G401.6 (cell line): Measurements from ENCODE around the gene SPNS2.

Experiments
- FAIRE-seq: peaks from 2 replicates; lab custom pipeline; 2012; peaks lifted over from hg19 to GRCh38; lab: Jason Lieb, UNC

The SPNS2 gene

GRCh38 chr17:4520060-4520893, 21.6 kb downstream of the SPNS2 start:
- no peak for FAIRE-seq

GRCh38 chr17:4520894-4521600, 22.4 kb downstream of the SPNS2 start:
- FAIRE-seq: no peak

DNA sequence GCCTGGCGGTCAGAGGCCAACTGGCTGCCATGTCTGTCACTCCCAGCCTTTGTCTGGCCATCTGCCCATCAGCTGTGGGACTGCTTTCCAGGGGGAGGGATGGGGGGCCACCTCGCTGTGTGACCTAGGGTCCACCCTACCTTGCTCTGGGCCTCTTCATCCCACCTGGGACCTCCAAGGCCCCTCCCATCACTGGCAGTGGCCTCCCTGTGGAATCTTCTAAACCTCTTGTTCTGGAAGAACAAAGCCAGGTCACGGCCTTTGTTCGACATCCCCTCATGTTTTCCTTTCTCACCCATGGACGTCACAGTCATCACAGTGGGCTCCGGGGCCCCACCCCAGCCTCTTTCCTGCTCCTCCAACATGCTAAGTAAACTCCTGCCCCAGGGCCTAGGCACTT, 24.0 kb downstream of the SPNS2 start:
- no peak for FAIRE-seq

DNA sequence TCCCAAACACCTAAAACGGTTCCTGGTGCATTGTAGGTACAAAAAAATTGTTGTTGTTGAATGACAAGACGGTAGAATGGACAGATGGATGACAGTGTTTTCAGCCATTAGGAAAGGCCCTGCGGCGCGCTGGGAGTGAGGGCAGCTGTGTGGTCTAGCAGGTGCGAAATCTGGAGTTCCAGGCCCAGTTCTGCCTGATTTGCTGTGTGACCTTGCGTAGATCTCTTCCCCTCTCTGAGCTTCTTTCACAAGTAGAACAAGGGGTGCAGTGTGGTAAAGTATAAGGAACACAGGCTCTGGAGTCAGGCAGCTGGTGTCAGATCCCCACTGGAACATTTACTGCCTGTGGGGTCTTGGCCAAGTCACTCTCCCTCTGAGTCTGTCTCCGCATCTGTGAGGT, 25.3 kb downstream of the SPNS2 start:
- FAIRE-seq: no peak

GRCh38 chr17:4525691-4526397, 27.2 kb downstream of the SPNS2 start:
- FAIRE-seq: no peak

GRCh38 chr17:4527134-4527533, 28.5 kb downstream of the SPNS2 start:
- FAIRE-seq: no peak

DNA sequence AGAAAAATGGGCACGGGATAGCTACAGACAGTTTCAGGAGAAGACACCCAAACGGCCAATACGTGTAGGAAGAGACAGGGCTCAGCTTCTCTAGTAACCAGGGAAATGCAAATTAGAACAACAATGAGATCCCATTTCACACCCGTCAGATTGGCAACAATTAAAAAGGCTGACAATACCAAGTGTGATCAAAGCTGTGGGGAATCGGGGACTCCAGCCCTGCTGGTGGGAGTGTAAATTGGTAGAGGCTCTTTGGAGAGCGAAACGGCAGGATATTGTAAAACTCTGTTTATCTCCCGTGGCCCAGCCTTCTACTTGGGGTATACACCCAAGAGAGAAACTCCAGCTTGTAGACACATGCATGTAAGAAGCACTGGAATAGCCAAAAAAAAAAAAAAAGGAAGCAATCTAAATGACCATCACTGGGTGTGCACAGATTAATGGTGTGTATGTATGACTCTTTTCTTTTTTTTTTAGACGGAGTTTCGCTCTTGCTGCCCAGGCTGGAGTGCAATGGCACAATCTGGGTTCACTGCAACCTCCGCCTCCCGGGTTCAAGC, 29.0 kb downstream of the SPNS2 start:
- FAIRE-seq: no peak

DNA sequence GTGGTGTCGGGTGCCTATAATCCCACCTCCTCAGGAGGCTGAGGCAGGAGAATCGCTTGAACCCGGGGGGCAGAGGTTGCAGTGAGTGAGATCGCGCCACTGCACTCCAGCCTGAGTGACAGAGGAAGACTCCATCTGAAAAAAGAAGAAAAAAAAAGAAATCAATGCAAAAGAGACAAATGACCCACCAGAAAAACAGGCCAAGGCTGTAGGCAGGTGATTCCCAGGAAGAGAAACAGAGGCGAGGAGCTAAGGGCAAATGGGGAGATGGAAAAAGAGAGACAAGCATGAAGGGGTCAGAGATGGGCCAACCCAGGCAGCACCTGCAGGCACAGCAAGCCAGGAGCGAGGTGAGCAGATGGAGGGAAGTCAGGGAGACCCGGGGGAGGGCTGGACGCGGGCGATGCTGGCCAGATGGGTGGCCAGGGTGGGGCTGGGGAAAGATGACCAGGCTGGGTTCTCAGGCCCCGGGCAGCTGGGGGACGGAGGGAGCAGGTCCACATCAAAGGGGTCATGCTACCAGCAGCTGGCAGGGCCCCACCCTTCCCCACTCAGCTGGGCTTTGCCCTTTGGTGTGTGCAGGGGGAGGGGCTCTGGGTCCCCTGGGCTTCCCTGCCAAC, 31.0 kb downstream of the SPNS2 start:
- no peak for FAIRE-seq

DNA sequence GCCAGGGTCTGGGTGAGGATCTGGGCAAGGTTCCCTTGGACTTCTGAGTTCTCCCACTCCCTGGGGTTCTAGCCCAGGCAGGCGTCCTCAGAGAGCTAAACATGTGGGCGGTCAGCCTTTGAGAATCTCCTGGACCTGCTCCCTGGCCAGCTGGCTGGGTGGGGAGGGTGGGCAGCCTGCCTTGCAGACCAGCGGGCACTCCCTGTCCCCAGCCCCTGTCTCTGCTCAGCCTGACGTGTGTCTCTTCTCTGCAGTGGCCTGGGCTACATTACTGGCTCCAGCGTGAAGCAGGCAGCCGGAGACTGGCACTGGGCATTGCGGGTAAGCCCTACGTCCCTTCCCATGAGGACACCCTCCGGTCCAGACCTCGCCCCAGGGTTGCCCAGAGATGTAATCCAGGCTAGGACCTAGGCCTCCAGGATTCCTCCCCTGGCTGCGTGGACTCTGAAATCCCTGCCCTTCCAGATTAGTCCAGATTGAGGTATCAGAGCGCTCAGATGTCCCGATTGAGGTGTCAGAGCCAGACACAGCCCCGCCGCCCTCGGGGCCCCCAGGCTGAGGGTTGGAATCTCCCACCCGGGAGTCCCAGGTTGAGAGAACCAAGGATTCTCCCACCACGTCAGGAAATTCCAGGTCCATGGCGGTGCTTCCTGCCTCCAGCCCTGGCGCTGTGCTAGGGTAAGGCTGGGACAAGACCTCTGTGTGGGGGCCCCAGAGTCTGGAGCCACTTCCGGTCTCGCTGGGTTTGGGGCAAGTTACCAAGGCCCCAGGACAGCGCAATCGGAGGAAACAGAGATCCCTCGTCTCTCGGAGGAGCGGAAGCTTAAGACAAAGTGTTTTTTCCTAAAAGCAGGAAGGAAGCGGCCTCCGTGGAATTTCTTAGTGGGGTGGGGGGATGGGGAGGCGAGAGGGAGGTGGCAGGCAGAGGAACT, 32.4 kb downstream of the SPNS2 start:
- no peak for FAIRE-seq

DNA sequence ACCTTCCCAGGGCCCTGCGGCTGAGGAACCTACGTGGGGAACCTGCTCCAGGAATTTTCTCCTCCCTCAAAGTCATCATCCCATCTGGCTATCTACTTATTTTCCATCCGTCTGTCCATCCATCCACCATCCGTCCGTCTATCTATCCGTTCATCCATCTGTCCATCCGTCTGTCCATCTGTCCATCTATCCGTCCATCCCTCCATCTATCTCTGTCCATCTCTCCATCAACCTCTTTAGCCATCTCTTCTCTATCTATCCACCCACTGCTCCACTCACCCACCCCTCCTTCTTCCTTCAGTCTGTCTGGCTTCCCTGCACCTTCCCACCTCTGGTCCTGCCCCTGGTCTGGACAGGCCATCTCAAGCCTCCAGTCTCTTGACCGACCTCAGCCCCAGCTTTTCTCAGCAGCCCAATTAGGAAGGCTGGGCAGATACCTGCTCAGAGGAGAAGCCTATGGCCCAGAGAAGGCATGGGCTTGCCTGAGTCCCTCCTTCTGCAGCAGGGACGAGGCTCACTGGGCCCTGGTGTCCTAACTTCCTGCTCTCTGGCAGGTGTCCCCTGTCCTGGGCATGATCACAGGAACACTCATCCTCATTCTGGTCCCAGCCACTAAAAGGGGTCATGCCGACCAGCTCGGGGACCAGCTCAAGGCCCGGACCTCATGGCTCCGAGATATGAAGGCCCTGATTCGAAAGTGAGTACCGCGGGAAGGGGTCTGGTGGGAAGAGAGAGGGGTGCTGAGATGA, 33.5 kb downstream of the SPNS2 start:
- no peak for FAIRE-seq

DNA sequence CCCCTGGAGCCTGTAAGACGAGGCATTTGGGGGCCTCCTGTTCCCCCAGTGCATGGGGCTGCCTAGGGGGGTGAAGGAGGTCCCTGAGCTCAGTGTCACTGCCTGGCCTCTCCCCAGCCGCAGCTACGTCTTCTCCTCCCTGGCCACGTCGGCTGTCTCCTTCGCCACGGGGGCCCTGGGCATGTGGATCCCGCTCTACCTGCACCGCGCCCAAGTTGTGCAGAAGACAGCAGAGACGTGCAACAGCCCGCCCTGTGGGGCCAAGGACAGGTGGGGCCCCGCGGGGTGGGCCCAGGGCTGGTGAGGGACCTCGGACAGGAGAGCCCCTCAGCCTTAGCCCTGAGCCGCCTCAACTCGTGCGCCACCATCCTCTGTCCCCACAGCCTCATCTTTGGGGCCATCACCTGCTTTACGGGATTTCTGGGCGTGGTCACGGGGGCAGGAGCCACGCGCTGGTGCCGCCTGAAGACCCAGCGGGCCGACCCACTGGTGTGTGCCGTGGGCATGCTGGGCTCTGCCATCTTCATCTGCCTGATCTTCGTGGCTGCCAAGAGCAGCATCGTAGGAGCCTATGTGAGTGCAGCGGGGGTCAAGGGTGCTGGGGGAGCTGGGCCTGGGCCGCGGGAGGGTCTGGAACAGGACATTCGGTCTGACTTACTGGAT, 34.3 kb downstream of the SPNS2 start:
- no peak for FAIRE-seq

DNA sequence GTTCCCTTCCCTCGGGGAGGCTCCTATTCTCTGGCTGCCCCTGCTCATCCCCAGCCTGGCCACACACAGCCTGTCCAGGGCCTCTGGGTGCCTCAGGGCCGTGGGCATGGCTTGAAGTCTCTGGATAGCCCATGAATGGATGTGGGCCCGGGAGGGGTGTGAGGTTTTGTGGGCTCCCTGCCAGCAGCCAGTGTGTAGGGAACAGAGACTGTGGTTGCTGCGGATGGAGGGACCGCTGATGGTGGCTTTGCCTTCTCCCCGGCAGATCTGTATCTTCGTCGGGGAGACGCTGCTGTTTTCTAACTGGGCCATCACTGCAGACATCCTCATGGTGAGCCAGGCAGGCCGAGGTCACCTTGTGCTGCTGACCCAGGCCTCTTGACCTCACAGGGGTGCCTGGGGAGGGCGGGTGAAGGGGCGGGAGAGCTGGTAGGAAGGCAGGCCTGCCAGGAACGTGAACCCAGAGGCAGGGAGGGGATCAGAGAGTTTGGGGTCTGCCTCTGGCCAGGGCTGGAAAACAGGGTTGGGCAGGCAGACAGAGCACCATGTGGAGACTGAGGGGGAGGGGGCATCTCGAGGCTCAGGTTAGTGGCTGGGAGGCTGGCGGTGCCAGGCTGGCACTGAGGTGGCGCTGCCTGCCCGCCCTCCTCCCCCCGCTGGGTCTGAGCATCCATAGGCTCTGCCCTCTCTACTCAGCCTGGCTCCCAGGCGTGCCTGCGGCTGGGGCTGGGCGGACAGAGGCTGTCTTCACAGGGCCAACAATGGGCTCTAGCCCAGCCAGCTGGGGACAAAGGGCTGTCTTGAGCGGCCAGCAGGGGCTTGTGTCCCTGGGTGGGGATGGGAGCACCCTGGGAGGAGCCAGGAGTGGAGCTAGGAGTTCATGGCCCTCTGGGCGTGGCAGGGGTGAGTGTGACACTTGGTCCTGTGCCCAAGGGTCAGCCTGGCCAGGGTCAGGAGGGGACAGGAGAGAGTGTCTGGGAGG, 35.1 kb downstream of the SPNS2 start:
- no peak for FAIRE-seq

GRCh38 chr17:4534515-4534914, 35.8 kb downstream of the SPNS2 start:
- FAIRE-seq: no peak

- no peak for FAIRE-seq
Measured at GRCh38 chr17:4534928-4535666, 36.4 kb downstream of the SPNS2 start.

DNA sequence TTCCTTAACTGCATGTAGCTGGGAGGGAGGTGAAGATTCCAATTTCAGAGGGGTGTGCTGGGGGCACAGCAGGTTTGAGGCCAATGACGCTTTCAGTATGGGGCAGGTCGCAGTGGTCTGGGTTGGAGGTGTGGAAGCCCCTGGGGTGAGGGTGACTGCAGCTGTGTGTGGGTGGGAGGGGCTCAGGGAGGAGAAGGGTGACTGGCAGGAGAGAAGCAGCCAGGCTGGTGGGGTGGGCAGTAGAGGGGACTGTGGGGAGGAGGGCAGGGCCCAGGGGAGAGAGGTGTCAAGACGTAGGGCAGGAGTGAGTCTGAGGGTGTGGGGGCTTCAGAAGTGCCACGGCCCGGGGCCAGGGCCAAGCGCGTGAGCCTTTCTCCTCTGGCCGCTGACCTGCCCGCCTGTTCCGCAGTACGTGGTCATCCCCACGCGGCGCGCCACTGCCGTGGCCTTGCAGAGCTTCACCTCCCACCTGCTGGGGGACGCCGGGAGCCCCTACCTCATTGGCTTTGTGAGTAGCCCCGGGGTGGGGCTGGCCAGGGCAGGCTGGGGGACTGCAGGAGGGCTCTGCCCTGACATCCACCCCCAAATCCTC, 37.1 kb downstream of the SPNS2 start:
- no peak for FAIRE-seq

- FAIRE-seq: no peak
Measured at GRCh38 chr17:4536259-4536741, 37.6 kb downstream of the SPNS2 start.

- peak; percentile 87 for FAIRE-seq
Measured at GRCh38 chr17:4536742-4537411, 38.2 kb downstream of the SPNS2 start.
